CD14-positive monocyte (primary cell): ENCODE measurements around the gene ZNF778. TPM values are rescaled to one million over a fixed set of nuclear protein-coding genes. Genes with fewer than 3 reads are reported as not detected.
"Not testable (repeated sequence)": the region's sequence is repeated elsewhere in the genome, so short reads cannot be mapped to it uniquely, and the experiment has no call there.

Experiments
- DNase-seq, 3 donors: peaks; one replicate each; pipeline ENCODE4 v3.0.0-alpha.2; 2011 to 2022
- H2AFZ ChIP-seq: 2 replicates; pipeline ENCODE4 v1.6.0; 2012; ENCODE audit warnings: mild to moderate bottlenecking, low read depth, low read length, inconsistent platforms; ENCODE audit not compliant: insufficient read depth, poor library complexity, severe bottlenecking
- H3K27ac ChIP-seq, 2 donors: 1 replicate in 1 of 2; 2 replicates in 1 of 2; pipeline ENCODE4 v1.5.1; 2012 to 2013; ENCODE audit warnings: low read length in 2 of 2, control low read depth in 1 of 2, inconsistent platforms in 1 of 2, low read depth in 1 of 2, mild to moderate bottlenecking in 1 of 2
- H3K27me3 ChIP-seq, 2 donors: one replicate each; pipeline versions ENCODE4 v1.6.0 to v1.6.1; 2011 to 2013; ENCODE audit warnings: low read length in 2 of 2; ENCODE audit not compliant: control insufficient read depth in 2 of 2, insufficient read depth in 2 of 2
- H3K36me3 ChIP-seq, 2 donors: replicated peaks in 1 of 2; 1 replicate in 1 of 2; 2 replicates in 1 of 2; pipeline versions ENCODE4 v1.5.1 to v1.6.1; 2012 to 2013; ENCODE audit warnings: low read length in 2 of 2, control low read depth in 1 of 2, inconsistent platforms in 1 of 2, mild to moderate bottlenecking in 1 of 2; ENCODE audit not compliant: insufficient read depth in 2 of 2, control insufficient read depth in 1 of 2
- H3K4me1 ChIP-seq, 2 donors: 1 replicate in 1 of 2; 2 replicates in 1 of 2; pipeline versions ENCODE4 v1.5.1 to v1.6.1; 2012 to 2013; ENCODE audit warnings: low read length in 2 of 2, control low read depth in 1 of 2, inconsistent platforms in 1 of 2, mild to moderate bottlenecking in 1 of 2, moderate library complexity in 1 of 2; ENCODE audit not compliant: insufficient read depth in 2 of 2, control insufficient read depth in 1 of 2
- H3K4me2 ChIP-seq: replicated peaks from 2 replicates; pipeline ENCODE3; 2012; ENCODE audit warnings: low read length, moderate library complexity, mild to moderate bottlenecking; ENCODE audit not compliant: poor library complexity, severe bottlenecking; ENCODE audit errors: extremely low read depth
- H3K4me3 ChIP-seq, 3 experiments: fragments of 200-600 bp in 1 of 3; sonication (generic) in 1 of 3; replicated peaks in 1 of 3; 1 replicate in 2 of 3; 2 replicates in 1 of 3; pipeline ENCODE4 v1.5.1; 2011 to 2013; ENCODE audit warnings: low read length in 3 of 3, mild to moderate bottlenecking in 3 of 3, control low read depth in 2 of 3, low read depth in 2 of 3, inconsistent platforms in 1 of 3, moderate library complexity in 1 of 3
- H3K79me2 ChIP-seq: 2 replicates; pipeline ENCODE4 v1.6.0; 2012; ENCODE audit warnings: mild to moderate bottlenecking, control low read depth, inconsistent platforms, low read length, moderate library complexity; ENCODE audit not compliant: insufficient read depth
- H3K9ac ChIP-seq: 2 replicates; pipeline ENCODE4 v1.6.0; 2017; ENCODE audit warnings: low read length, mild to moderate bottlenecking; ENCODE audit not compliant: insufficient read depth, poor library complexity, severe bottlenecking
- H3K9me3 ChIP-seq, 2 donors: replicated peaks in 1 of 2; 1 replicate in 1 of 2; 2 replicates in 1 of 2; pipeline versions ENCODE4 v1.5.1 to v1.6.1; 2012 to 2013; ENCODE audit warnings: low read length in 2 of 2, control low read depth in 1 of 2; ENCODE audit not compliant: control insufficient read depth in 1 of 2, insufficient read depth in 1 of 2
- H4K20me1 ChIP-seq: 2 replicates; pipeline ENCODE4 v1.6.0; 2012; ENCODE audit warnings: mild to moderate bottlenecking, low read length, control low read depth, moderate library complexity; ENCODE audit not compliant: insufficient read depth
- H3K27ac Mint-ChIP-seq, 7 donors: one replicate each; pipeline ENCODE4 v1.8.0; 2020; ENCODE audit warnings: mild to moderate bottlenecking in 7 of 7, mixed read lengths in 7 of 7, moderate library complexity in 6 of 7, inconsistent platforms in 2 of 7
- H3K27me3 Mint-ChIP-seq, 3 donors: one replicate each; pipeline ENCODE4 v1.8.0; 2021 to 2022; ENCODE audit warnings: low read depth in 3 of 3, mild to moderate bottlenecking in 3 of 3, mixed read lengths in 3 of 3, moderate library complexity in 3 of 3, inconsistent platforms in 1 of 3
- H3K36me3 Mint-ChIP-seq, 2 donors: one replicate each; pipeline ENCODE4 v1.8.0; 2020; ENCODE audit warnings: mixed read lengths in 2 of 2, inconsistent platforms in 1 of 2, mild to moderate bottlenecking in 1 of 2
- H3K4me1 Mint-ChIP-seq: one replicate; pipeline ENCODE4 v1.8.0; 2020; ENCODE audit warnings: mild to moderate bottlenecking, mixed read lengths
- H3K4me3 Mint-ChIP-seq, 2 donors: one replicate each; pipeline ENCODE4 v1.8.0; 2020; ENCODE audit warnings: mild to moderate bottlenecking in 2 of 2, mixed read lengths in 2 of 2, moderate library complexity in 1 of 2
- H3K9me3 Mint-ChIP-seq, 7 donors: one replicate each; pipeline ENCODE4 v1.8.0; 2020 to 2022; ENCODE audit warnings: mixed read lengths in 7 of 7, mild to moderate bottlenecking in 6 of 7, moderate library complexity in 6 of 7, inconsistent platforms in 2 of 7
- WGBS: methylation state at CpG from one replicate; pipeline ENCODE4 v1.1.5; 2013; ENCODE audit warnings: missing lambda C conversion rate; ENCODE audit not compliant: insufficient coverage; 5-methylcytosine and 5-hydroxymethylcytosine counted together
- intact Hi-C, 2 donors: fragments of 100-400 bp; cut with micrococcal nuclease; formaldehyde crosslinking; loops; one replicate each; pipeline versions ENCODE4 v1.15.0 to v1.15.1; 2023
- polyA plus RNA-seq, 3 donors: library from polyadenylated mRNA; depleted of rRNA in 1 of 3; unstranded in 2 of 3; stranded (reverse) in 1 of 3; fragments of 300-500 nt in 2 of 3; fragments of >200 nt in 1 of 3; fragmentation: Illumina TruSeq in 2 of 3; gene quantifications; 1 replicate in 2 of 3; 2 replicates in 1 of 3; pipeline ENCODE4 v1.2.3, GENCODE V29; 2012 to 2021
- TF ChIP-seq, protein P1 (sequence below): fragments of 200-600 bp; IDR thresholded peaks from one replicate; pipeline ENCODE4 v1.8.0; 2022; ENCODE audit warnings: antibody characterized with exemption, mild to moderate bottlenecking

Gene ZNF778
- polyA plus RNA-seq, 3 donors = 0.51 to 9.0 (median 0.60) TPM

DNA sequence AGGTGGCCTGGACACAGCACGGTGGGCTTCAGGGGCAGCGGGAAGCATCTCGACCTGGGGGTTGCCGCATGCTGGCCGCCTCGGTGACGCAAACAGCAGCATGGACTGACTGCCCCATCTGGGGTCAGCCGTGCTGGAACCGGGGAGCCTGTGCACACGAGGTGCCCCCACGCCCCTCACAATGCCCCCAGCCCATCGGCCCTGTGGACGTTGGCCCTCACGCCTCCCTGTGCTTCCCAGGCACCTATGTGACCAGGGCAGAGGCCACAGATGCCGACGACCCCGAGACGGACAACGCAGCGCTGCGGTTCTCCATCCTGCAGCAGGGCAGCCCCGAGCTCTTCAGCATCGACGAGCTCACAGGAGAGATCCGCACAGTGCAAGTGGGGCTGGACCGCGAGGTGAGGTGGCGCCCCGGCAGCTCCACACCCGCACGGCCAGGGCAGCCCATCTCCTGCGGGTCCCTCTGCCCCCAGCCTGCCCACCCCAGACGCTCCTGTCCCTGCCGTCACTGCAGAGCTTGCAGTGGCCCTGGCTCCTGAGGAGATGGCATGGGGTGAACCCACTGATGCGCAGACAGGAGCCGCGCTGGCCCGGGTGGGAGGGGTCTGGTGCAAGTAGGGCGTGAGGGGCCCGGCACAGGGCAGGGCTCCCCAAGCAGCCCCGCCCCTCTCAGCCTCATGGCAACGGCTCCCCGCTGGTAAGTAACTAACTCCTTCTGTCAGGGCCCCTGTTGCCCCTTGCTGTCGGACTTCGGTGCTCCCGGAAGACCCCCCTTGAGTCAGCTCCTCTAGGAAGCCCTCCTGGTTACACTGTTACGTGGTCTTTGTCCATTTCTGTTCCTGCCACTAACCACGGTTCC, 32.3 kb upstream of the ZNF778 start:
- H3K9ac ChIP-seq = no peak overlapping the region
- Mint-ChIP-seq H3K4me3 (no peak overlapping the region), H3K36me3 (no peaks in the 10 kb centered on the region), H3K4me1 (no peaks in the 10 kb centered on the region), H3K27me3 (peaks cover 3 to 20% (median 13%) of the 10 kb centered on the region in 3 donors), H3K27ac (no peak overlapping the region), H3K9me3 (peaks cover 0 to 4% (median 0%) of the 10 kb centered on the region in 7 donors)
- H3K9me3 ChIP-seq = no peaks in the 10 kb centered on the region
- H3K4me1 ChIP-seq = no peaks in the 10 kb centered on the region
- H3K27me3 ChIP-seq = no peaks in the 10 kb centered on the region
- intact Hi-C loops = no loop called here
- H3K4me3 ChIP-seq = no peak overlapping the region
- H2AFZ ChIP-seq = no peak overlapping the region
- H3K36me3 ChIP-seq = no peaks in the 10 kb centered on the region
- H3K4me2 ChIP-seq = no peak overlapping the region
- H3K79me2 ChIP-seq = no peaks in the 10 kb centered on the region
- 82% methylated on average over 45 of the region's 48 CpGs for WGBS
- no peak for DNase-seq
- TF ChIP-seq, protein P1, sequence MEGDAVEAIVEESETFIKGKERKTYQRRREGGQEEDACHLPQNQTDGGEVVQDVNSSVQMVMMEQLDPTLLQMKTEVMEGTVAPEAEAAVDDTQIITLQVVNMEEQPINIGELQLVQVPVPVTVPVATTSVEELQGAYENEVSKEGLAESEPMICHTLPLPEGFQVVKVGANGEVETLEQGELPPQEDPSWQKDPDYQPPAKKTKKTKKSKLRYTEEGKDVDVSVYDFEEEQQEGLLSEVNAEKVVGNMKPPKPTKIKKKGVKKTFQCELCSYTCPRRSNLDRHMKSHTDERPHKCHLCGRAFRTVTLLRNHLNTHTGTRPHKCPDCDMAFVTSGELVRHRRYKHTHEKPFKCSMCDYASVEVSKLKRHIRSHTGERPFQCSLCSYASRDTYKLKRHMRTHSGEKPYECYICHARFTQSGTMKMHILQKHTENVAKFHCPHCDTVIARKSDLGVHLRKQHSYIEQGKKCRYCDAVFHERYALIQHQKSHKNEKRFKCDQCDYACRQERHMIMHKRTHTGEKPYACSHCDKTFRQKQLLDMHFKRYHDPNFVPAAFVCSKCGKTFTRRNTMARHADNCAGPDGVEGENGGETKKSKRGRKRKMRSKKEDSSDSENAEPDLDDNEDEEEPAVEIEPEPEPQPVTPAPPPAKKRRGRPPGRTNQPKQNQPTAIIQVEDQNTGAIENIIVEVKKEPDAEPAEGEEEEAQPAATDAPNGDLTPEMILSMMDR = no peak
- H4K20me1 ChIP-seq = no peaks in the 10 kb centered on the region
- no peak overlapping the region for H3K27ac ChIP-seq

DNA sequence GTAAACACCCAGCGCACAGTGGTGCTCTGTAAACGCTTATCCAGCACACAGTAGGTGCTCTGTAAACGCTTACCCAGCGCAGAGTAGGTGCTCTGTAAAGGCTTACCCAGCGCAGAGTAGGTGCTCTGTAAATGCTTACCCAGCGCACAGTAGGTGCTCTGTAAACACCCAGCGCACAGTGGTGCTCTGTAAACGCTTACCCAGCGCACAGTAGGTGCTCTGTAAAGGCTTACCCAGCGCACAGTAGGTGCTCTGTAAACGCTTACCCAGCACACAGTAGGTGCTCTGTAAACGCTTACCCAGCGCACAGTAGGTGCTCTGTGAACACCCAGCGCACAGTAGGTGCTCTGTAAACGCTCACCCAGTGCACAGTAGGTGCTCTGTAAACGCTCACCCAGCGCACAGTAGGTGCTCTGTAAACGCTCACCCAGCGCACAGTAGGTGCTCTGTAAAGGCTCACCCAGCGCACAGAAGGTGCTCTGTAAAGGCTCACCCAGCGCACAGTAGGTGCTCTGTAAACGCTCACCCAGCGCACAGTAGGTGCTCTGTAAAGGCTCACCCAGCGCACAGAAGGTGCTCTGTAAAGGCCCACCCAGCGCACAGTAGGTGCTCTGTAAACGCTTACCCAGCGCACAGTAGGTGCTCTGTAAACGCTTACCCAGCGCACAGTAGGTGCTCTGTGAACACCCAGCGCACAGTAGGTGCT, 31.5 kb upstream of the ZNF778 start:
- H3K27me3 ChIP-seq, H3K9me3 ChIP-seq, H3K27ac Mint-ChIP-seq, H3K4me2 ChIP-seq, H3K4me1 ChIP-seq, H3K36me3 Mint-ChIP-seq, H3K9ac ChIP-seq, H3K9me3 Mint-ChIP-seq, H3K27ac ChIP-seq, H3K4me1 Mint-ChIP-seq, intact Hi-C loops, H3K79me2 ChIP-seq, H3K4me3 Mint-ChIP-seq, H2AFZ ChIP-seq, DNase-seq, H3K4me3 ChIP-seq, H3K36me3 ChIP-seq, H4K20me1 ChIP-seq: not testable (repeated sequence)
- WGBS = 95% methylated on average over 25 of the region's 30 CpGs
- H3K27me3 Mint-ChIP-seq = peaks cover 4 to 21% (median 15%) of the 10 kb centered on the region in 3 donors

DNA sequence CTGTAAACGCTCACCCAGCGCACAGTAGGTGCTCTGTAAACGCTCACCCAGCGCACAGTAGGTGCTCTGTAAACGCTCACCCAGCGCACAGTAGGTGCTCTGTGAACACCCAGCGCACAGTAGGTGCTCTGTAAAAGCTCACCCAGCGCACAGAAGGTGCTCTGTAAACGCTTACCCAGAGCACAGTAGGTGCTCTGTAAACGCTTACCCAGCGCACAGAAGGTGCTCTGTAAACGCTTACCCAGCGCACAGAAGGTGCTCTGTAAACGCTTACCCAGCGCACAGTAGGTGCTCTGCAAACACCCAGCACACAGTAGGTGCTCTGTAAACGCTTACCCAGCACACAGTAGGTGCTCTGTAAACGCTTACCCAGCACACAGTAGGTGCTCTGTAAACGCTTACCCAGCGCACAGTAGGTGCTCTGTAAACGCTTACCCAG, 30.9 kb upstream of the ZNF778 start:
- intact Hi-C loops, H3K27ac Mint-ChIP-seq, H3K27ac ChIP-seq, H3K4me1 Mint-ChIP-seq, H3K4me2 ChIP-seq, H3K9me3 Mint-ChIP-seq, H3K27me3 ChIP-seq, H2AFZ ChIP-seq, H3K9me3 ChIP-seq, H3K4me3 ChIP-seq, H4K20me1 ChIP-seq, H3K36me3 ChIP-seq, H3K9ac ChIP-seq, DNase-seq, H3K4me1 ChIP-seq, H3K79me2 ChIP-seq, H3K36me3 Mint-ChIP-seq, H3K4me3 Mint-ChIP-seq: not testable (repeated sequence)
- 92% methylated on average over 19 of the region's 20 CpGs for WGBS
- peaks cover 9 to 27% (median 18%) of the 10 kb centered on the region in 3 donors for H3K27me3 Mint-ChIP-seq
